HG03469 (cell line): ENCODE measurements around the gene CARD10.

Experiments used
- ATAC-seq: cut with Tn5 transposase; IDR thresholded peaks from one replicate; pipeline ENCODE4 v1.9.1; 2021; ENCODE audit warnings: mild to moderate bottlenecking, moderate library complexity, moderate number of reproducible peaks; ENCODE audit not compliant: unreplicated experiment

The CARD10 gene

DNA sequence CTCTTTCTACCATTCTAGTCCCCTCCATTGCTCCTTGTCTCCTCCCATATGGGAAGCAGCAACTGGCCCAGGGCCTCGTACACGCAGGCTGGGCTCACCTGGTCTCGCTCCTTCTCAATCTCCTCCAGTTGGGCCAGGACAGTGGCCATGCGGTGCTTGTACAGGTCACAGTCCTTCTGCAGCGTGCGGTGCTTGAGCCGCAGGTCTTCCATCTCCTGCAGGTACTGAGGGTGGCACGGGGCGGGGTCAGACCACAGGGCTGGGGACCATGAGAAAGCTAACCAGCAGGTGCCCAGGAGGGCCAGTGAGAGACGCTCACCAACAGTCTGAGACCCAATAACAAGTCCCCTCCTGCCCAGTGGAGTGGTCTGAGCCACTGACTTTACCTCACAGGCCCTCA, 11.5 kb downstream of the CARD10 start:
- ATAC-seq: no peak

DNA sequence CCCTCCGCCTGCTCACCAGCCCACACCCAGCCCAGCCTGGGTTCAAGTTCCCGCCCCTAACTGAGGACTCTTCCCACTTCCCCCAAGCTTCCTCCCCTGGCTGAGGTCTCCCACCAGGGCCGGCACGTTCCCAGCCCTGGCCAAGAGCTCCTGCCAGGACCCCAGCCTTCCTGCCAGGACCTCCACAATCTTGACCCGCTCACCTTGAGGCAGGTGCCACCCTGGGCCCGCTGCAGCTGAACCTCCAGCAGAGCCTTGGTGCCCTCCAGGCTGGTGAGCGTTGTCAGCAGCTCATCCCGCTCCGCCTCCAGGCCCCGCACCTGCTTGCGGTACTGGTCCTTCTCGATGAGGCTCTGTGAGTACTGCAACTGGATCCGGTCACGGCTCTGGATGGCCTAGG, 13.2 kb downstream of the CARD10 start:
- ATAC-seq: no peak

DNA sequence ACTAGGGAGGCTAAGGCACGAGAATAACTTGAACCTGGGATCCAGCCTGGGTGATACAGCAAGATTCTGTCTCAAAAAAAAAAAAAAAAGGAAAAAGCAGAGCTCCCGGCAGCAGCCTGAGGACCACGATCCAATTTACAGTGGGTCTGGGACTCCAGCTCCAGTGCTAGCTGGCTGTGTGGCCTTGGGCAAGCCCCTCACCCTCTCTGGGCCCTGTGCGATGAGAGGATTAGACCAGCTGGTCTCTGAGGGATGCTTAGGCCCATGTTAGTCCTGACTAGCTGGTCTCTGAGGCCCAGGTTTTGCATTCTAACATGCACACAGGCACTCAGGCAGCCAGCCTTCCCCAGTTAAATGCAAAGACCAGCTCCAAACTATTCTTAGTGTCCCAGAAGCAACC, 13.7 kb downstream of the CARD10 start:
- no peak for ATAC-seq

DNA sequence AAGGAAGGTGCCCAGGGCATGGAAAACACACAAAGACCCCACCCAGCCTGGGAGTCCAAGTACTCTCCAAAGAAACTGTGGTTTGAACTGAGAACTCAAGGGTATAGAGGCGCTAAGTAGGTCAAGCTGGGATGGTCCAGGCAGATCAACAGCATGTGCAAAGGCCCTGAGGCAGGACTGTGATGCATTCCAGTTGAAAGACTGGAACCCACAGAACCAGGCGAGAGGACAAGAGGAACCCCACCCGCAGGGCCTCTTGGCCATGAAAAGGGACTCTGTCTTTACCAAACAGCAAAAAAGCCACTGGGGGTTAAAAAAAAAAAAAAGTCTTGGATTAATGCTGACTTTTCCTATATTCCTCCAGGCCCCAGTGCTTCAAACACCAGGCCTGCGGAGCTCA, 14.3 kb downstream of the CARD10 start:
- ATAC-seq: no peak

DNA sequence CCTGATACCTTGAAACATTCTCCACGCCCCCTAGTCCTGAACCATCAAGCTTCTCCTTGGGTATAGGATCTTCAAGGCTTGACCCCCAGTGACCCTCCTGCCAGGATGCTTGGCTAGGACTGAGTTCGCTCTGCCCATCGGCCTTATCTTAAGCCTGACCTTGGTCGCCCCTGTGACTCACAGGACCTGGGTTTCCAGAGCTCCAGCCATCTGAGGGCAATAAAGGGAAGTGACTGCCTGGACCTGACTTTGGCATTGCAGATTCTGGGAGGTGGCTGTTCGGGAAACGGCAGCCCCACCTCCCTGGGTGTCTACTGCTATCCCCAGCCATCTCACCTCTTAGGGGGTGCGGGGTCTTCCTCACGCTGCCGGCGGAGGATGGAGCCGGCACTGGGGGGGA, 15.4 kb downstream of the CARD10 start:
- no peak for ATAC-seq

DNA sequence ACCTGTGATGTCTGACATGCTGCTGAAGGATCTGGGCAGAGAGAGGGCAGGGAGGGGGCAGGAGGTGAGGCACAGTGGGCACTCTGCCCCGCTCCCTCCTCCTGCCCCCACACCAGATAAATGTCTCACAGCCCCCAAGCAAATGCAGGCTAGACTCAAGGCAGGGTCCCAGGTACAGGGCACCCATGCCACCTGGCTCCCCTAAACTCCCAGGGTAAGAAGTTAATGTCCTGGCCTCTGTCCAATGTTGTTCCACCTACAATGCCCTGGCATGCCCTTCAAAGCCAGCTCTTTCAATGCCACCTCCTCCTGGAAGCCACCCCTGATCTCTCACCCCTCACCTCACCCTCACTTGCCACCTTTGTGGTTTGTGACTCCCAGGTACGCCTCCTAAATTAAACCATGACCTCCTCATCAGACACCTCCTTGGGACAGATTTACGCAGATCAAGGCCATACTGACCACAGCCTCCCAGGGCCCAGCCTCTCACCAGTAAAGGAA, 16.0 kb downstream of the CARD10 start:
- no peak for ATAC-seq

DNA sequence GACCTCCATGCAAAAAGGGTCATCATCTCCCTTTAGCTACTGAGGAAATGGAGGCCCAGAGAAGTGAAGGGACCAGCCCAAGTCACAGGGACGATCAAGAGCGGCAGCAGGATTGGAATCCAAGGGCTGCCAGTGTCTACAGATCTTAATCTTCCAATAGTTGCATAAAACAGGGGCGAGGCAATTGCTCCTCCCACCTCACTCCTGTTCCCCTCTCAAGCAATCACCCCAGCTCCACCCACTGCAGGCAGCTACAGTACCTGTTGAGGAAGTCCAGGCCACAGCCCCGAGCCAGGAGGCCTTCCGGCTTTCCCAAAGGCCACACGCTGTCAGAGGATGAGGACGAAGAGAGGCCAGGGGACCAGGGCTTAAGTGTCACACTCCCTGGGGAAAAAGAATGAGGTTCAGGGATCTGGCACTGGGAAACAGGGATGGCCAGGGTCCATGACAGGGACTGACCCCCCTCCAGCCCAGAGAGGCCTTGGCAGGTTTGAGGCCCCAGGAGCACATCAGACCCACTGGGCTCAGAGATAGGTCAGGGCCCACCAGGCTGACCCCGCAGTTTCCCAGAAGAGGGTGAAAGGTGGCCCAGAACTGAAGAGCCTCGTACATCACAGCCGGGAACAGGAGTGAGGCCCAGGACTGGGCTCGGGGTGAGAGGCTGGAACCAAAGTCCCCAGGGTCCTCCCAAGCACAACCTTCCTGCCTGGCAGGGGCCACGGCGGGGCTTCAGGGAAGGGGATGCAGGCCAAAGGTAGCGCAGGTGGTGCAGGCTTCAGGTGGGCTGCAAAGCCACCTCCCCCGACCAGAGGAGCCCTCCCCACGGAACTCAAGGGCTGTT, 16.7 kb downstream of the CARD10 start:
- no peak for ATAC-seq

DNA sequence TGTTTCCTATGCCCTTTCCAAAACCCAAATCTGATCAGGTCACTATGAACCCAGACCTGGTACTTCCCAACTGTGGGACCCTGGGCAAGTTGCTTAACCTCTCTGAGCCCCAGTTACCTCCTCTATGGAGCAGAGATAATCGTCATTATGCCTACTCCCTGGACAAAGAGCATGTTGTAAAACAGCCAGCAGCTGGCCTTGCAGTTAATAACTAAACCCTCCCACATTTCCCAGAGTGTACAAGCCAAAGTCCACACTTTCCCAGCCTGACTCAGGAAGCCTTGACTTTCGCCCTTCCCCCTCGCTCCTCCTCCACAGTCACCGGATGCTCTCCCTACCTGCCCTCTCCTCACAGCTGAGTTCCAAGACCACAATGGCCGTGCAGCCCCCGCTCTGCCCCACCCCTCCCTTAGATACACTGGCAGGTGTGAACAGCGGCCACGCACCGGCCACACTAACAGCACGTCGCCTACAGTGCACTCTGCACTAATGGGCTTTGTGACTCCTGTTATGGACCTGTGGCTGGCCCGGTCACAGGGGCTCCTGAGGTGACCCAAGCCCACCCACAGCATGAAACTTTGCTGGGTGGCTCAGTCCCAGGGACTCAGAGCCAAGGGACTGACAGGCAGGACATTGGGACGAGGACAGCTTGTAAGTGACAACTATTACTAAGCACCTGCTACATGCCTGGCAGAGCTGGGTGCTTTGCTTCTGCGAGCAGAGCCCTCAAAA, 17.4 kb downstream of the CARD10 start:
- ATAC-seq: no peak

DNA sequence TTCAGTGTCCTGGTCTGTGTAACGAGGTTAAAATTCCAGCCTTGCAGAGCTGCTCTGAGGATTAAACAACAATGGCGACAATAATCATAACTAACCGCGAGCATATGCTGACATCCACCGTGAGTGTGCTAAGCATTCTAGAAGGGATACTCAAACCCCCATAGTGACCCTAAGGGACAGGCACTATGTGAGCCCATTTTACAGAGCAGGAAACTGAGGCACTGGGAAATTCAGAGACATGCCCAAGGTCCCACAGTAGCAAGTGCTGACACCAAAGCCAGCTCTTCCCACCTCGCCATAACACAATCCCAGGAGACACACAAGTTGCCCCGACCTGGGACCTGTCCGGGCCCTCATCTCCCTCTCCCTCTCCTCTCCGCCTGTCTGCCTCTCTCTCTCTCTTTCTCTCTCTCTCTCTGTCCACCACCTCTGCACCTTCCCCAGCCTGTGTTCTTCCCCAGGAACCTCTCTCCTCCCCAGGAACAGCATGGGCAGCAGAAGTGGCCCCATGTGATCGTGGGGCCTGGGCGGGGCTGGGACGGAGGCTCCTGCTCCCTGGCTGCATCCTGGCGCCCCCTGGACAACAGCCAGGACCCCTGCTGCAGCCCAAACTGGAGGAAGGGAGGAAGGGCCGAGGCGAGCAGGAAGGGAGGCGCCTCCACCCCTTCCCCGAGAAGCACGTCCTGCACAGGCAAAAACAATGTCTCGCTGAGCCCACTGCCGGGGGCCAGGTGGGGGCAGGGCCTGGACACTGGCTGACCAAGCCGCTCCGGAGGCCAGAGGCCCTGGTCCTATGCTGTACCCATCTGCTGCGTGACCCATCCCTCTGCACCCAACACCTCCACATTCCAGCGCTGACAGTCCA, 18.2 kb downstream of the CARD10 start:
- ATAC-seq: no peak

DNA sequence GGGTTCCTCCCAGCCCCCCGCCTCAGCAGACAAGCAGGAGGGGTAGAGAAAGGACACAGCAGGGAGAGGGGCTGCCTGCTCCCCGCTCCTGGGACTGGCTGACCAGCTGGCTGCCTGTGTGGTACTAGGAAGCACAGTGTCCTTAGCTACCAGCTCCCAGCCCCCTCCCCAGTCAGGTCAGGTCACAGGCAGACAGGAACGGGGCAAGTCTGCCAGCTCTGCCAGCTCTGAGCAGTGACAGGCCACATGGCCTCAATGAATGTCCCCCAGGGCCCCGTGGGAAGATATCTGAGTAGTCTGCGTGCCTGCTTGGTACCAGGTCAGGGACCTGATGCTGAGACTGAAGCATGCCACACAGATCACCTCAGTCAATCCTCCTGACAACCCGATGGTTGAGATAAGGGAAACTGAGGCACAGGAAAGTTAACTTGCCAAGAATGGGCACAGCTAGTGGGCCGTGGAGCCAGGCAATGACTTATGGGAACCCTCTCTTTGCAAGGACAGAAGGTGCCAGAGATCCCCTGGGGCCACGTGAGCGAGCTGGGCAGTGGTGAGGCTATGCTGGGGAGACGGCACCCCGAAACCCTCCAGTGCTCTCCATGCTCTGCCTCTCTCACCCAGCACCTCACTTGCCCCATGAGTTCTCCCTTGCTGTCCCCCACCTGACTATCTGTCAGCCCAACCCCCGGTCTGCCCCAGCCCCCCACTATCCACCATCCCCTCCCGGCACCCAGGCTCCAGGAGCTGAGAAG, 19.2 kb downstream of the CARD10 start:
- ATAC-seq: no peak

DNA sequence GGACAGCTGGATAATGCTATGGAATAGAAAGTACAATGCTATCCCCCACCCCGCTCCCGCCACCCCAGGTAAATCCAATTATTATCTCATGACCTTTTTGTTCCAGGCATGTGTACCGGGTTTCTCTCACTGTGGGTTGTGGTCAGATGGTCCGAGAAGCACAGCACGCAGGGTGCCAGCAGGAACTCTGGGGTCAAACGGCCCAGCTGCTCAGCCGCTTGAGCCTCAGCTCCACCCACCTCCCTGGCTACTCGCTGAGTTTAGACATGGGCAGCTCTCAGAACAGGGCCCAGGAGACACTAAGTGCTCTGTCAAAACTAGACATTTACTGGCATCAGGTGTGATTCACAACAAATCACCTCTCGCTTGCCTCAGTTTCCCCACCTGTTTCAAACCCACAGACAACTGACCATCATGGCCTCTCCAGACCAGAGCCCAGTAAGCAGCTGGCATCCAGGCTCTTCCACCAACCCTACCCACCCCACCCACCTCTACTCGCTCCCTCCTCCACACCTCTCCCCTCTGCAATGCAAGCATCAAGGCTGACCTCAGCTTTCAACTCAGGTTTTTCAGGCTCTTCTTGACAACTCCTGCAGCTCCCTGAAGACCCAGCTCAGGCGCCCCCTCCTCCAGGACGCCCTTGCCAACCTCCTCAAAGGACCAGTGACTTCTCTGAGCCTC, 20.0 kb downstream of the CARD10 start:
- ATAC-seq: no peak

DNA sequence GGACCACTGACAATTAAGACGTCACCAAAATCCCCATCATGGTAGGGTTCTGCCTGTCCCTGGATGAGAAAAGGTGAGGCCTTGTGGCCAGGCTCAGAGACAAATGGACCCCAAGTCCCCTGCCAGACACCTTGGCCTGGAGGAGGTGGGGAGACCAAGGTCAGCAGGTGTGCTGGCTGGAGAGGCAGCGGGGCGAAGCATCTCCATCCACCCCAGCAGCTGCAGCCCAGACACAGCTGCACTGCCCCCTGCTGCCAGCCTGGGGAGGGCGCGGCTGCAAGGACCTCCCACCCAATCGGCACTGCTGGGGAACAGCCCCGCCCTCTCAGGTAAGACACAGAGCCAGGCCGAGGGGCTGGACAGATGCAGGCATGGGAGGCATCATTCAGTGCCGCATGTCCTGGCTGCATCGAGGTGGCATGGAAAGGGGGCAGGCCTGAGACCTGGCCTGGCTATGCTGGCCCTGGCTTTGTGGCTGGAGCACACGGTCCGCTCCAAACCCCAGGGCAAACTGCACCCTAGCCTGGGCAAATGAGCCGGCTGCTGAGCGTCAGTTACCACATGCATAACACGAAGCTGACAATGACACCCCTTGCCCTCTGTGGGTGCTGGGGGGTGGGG, 20.8 kb downstream of the CARD10 start:
- no peak for ATAC-seq

DNA sequence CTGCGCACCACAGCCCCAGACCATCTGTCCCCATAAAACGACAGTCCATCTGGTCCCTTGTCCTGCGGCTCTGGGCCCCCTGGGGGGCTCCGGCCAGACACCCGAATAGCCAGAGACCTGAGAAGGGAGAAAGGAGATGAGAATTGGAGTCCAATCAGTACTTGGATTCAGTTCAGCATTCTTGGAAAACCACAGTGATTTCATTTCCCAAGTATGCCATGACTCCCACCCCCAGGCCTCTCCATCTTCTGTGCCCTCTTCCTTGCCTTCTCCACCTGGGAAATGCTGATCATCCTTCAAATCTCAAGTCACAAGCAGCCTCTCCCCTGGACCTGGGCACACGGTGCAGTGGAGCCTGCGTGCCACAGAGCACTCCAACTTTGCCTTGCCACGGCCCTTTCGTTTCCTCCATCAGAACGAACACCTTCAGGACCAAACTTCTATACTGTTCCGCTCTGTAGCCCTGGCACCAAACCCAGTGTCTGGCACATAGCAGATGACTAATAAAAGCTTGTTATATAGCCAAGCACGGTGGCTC, 22.1 kb downstream of the CARD10 start:
- no peak for ATAC-seq

DNA sequence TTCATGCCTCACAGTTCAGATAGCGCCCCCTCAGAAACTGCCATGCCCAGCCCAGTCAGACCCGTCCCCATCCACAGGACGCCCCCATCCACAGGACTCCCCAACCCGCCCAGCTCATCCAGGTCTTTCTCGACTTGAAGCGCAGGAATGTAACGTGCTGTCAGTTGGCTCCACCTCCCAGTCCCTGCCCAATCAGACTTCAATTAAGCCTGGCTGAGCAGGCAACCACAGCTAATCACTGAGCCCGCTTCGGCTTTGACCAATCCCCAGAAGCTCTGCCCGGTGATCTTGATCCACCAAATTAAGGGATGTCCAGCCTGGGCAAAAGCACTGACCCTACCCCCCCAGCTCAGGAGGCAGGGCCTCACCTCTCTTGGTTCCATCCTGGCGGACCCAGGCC, 22.6 kb downstream of the CARD10 start:
- no peak for ATAC-seq

DNA sequence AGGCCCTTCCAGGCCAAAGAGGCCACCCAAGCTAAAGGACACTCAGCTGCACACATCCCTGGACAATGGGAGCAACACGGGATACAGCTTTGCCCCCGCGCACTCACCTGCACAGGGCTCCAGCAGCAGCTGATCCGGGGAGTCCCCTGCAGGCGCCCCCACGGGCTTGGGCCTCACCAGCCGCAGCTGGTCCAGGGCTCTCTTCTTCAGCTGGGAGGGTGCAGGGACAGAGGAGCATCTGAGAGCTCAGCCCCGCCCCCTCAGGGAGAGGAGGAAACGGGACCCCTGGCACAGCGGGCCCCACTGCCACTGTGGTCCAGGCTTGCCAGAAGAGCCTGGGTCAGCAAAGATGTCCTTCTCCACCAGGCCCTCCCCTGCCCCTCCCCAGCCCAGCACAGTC, 25.2 kb downstream of the CARD10 start:
- ATAC-seq: no peak

DNA sequence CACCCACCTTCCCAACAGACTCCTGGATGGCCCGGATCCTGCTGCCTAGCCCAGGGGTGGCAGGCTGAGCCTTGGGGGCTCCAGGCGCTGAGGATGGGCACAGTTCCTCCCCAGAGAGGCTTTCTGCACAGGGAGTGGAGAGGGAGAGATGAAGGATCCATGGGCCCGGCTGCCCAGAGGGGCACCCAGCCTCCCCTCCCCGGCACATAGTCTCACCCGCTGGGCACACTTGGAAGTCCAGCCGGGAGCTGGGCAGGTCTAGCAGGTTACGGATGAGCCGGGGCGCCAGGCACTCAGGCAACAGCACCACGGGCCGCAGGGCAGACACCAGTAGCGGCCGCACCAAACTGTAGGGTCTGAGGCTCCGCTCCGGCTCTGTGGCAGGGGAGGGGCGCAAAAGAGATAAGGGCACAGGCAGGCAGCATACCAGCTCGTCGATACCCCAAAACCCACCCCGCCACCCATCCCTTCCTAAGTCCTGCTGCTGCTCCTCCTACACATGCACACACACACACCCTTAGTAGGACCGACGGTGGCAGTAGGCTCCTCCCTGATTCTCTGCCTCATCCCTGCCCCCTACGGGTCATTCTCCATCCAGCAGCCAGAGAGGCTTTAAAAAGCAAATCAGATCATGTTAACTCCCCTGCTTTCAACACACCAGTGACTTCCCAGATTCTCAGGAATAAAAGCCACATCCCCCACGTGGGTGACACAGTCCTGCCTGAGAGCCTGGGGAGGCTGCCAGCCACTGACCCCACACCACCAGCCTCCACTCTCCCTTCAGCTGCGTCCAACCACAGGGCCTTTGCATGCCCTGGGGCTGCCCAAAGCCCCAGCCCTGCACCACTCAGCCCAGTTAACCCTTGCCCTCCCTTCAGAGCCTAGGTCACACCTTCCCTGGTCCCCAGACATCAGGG, 26.5 kb downstream of the CARD10 start:
- no peak for ATAC-seq

DNA sequence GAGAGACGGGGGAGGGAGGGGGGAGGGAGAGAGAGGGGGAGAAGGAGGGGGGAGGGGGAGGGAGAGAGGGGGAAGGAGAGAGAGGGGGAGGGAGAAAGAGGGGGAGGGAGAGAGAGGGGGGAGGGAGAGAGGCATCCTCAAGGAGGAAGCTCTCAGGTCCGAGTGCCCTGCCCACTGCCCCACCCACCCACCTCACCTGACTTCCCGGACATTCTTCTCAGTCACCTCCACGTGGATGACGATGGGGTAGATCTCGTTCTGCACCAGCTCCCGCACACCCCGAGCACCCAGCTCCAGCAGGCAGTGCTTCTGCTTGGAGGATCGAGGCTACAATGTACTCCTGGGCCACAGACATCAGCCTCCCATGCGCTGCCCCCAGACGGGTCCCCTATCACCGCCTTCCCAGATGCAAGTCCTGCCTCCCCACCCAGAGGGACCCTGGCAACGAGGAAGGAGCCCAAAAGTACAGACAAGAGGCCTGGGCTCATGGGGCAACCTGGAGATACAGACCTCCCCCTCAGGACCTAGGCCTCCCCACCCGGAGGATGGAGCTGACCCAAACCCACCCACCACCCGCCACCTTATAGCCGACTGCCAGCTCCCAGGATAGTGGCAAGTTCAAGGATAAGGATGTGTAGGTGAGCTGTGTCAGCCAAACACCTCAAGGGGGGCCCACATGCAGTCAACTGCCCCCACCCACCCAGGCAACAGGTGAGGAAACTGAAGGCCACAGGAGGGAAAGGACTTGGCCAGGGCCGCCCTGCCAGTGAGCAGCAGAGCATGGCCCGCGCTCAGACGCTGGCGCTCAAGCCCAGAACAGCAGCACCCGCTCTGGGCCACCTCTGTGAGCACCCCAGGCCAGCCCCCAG, 27.4 kb downstream of the CARD10 start:
- ATAC-seq: no peak
